K562 (cell line): ENCODE data around the gene SYNCRIP.
A peak's percentile ranks its signal among the peaks of the same experiment; 100 is the strongest.

Experiments
- CTCF ChIP-seq, 3 experiments: IDR thresholded peaks in 2 of 3; conservative IDR thresholded peaks in 1 of 3; 2 replicates each; pipeline ENCODE4 v1.5.1; 2011 to 2012; ENCODE audit warnings: low read length in 3 of 3, mild to moderate bottlenecking in 3 of 3, control low read depth in 2 of 3, improper control_type of control experiment in 1 of 3, inconsistent platforms in 1 of 3, low read depth in 1 of 3, mixed read lengths in 1 of 3, moderate library complexity in 1 of 3; ENCODE audit not compliant: insufficient read depth in 2 of 3
- SAP30 ChIP-seq: fragments of 200-600 bp; sonication (generic); IDR thresholded peaks from 2 replicates; pipeline ENCODE4 v1.6.1; 2012; ENCODE audit warnings: borderline replicate concordance, low read depth, mild to moderate bottlenecking, moderate library complexity, low read length, control low read depth, inconsistent platforms; ENCODE audit not compliant: insufficient read depth, poor library complexity, severe bottlenecking
- SIN3B ChIP-seq: fragments of 450-650 bp; IDR thresholded peaks from 2 replicates; pipeline ENCODE4 v1.6.1; 2017; ENCODE audit warnings: low read depth, mild to moderate bottlenecking, moderate library complexity
- TCF7L2 ChIP-seq: fragments of 150-350 bp; IDR thresholded peaks from 2 replicates; pipeline ENCODE4 v1.6.1; 2016; ENCODE audit warnings: low read depth, mild to moderate bottlenecking, low read length, moderate library complexity
- TEAD1 ChIP-seq, 2 experiments: fragments of 450-650 bp in 1 of 2; sonication (generic) in 1 of 2; formaldehyde crosslinking; IDR thresholded peaks; 2 replicates each; pipeline versions ENCODE4 v1.4.0 to v1.8.0; 2020 to 2022; ENCODE audit warnings: mild to moderate bottlenecking in 2 of 2, missing genetic modification reagents in 1 of 2
- TF ChIP-seq, protein P1 (sequence below): fragments of 450-650 bp; formaldehyde crosslinking; IDR thresholded peaks from 2 replicates; pipeline ENCODE4 v1.4.0; 2022; ENCODE audit warnings: mild to moderate bottlenecking, moderate library complexity
- TF ChIP-seq, protein P2 (sequence below), 2 experiments: fragments of 450-650 bp in 1 of 2; sonication (generic) in 1 of 2; formaldehyde crosslinking in 1 of 2; IDR thresholded peaks in 1 of 2; conservative IDR thresholded peaks in 1 of 2; 2 replicates each; pipeline versions ENCODE4 v1.6.1 to v1.8.1; 2016 to 2023; ENCODE audit warnings: mild to moderate bottlenecking in 2 of 2, moderate library complexity in 2 of 2, inconsistent platforms in 1 of 2, missing genetic modification reagents in 1 of 2

DNA sequence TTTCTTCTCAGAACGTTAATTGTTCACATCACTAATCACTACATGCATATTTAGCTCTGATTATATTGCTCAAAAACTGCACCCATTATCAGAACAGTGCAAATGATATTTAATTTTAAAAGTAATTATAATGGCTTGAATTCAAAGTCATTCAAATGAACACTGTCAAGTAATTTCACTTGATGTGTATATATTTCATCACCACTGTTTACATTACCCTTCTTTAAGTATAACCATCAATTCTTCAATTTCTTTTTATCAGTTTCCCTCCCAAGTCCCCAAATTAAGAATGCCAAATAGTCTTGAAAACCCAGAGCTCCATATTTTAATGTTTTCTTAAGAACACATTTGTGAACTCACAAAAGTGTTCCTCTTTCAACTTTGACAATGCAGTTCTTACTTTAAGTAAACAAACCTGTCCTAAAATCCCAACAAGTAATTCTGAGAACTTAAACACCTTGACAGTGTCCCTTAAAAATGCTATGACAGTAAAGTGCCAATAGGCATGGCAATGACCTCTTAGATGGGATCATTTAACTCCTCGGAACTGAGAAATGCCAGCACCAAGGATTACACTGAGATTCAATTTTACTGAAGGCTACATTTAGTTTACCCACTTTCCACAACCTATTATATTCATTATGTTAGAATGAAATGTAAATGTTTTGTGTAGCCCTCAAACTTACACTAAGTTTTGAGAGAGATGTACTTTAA, 32.3 kb downstream of the SYNCRIP start:
- TF ChIP-seq TCF7L2 (no peak), CTCF (IDR thresholded peaks at IDR 0.05 in 2 of 3, conservative IDR thresholded peaks at IDR 0.05 in 1 of 3; ENCODE audit: insufficient read depth in 2 of 3, low read depth in 1 of 3, low read length in 3 of 3) (no peak), SAP30 (no peak), SIN3B (no peak), TEAD1 (CRISPR knock-in tag; IDR thresholded peaks at IDR 0.05) (no peak)
- TF ChIP-seq, protein P1, sequence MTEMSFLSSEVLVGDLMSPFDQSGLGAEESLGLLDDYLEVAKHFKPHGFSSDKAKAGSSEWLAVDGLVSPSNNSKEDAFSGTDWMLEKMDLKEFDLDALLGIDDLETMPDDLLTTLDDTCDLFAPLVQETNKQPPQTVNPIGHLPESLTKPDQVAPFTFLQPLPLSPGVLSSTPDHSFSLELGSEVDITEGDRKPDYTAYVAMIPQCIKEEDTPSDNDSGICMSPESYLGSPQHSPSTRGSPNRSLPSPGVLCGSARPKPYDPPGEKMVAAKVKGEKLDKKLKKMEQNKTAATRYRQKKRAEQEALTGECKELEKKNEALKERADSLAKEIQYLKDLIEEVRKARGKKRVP (CRISPR knock-in tag), result no peak
- TF ChIP-seq, protein P2, sequence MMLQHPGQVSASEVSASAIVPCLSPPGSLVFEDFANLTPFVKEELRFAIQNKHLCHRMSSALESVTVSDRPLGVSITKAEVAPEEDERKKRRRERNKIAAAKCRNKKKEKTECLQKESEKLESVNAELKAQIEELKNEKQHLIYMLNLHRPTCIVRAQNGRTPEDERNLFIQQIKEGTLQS (IDR thresholded peaks at IDR 0.05), result peak; percentile 57; the same call in 1 of the 2 replicates
- TF ChIP-seq, protein P2 (CRISPR knock-in tag; conservative IDR thresholded peaks at IDR 0.05), result no peak
